ENCODE measurements around the gene LAMA3. TPM values are rescaled to one million over a fixed set of nuclear protein-coding genes. Genes with fewer than 3 reads are reported as not detected.

The LAMA3 gene
- polyA plus RNA-seq, 1 donor from 2014 or later, result 3.4 TPM

GRCh38 chr18:23822590-23823385 is 133.5 kb downstream of the LAMA3 start:
- H3K9ac ChIP-seq (ENCODE audit: low read length), result no peak overlapping the region
- H3F3A ChIP-seq (ENCODE audit: insufficient read depth, low read length, poor library complexity, severe bottlenecking), result no peaks in the 10 kb centered on the region
- H3K9me3 ChIP-seq (ENCODE audit: low read length), result no peaks in the 10 kb centered on the region
- H3K4me2 ChIP-seq (ENCODE audit: low read length), result no peak overlapping the region
- TF ChIP-seq SMC3 (conservative IDR thresholded peaks at IDR 0.05; ENCODE audit: poor library complexity) (no peak), REST (IDR thresholded peaks at IDR 0.05; ENCODE audit: borderline replicate concordance) (no peak), EP300 (conservative IDR thresholded peaks at IDR 0.05; ENCODE audit: poor library complexity, severe bottlenecking) (no peak), POLR2AphosphoS5 (IDR thresholded peaks at IDR 0.05) (no peak), TAF1 (IDR thresholded peaks at IDR 0.05; ENCODE audit: low read depth) (no peak)
- no peak overlapping the region for H3K27ac ChIP-seq (ENCODE audit: low read length)
- no peaks in the 10 kb centered on the region for H3K27me3 ChIP-seq (ENCODE audit: insufficient read depth, low read depth, low read length)
- no peaks in the 10 kb centered on the region for H4K20me1 ChIP-seq (ENCODE audit: insufficient read depth)
- H3K36me3 ChIP-seq (ENCODE audit: insufficient read depth, low read length), result no peaks in the 10 kb centered on the region
- H3K4me3 ChIP-seq (ENCODE audit: low read length), result no peak overlapping the region
- H3K9me2 ChIP-seq (ENCODE audit: insufficient read depth, low read length), result no peaks in the 10 kb centered on the region
- no peak overlapping the region for H2AFZ ChIP-seq (ENCODE audit: low read depth, low read length)
- no peaks in the 10 kb centered on the region for H3K79me2 ChIP-seq (replicated peaks; ENCODE audit: insufficient read depth, low read length)

DNA sequence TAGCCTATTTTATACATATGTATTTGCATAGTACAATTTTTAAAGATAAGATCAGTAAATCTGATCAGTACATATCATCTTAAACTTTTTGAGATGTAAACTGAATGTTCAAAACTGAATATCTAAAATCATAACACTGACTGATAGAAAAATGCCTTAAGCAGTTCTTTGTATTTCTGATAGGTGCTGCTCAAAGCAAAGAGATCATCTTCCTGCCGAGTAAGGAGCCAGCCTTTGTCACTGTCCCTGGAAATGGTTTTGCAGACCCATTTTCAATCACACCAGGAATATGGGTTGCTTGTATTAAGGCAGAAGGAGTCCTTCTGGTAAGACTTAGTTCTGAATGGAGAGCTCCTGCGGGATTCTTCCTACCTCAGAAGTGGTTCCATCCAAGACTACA is 135.0 kb downstream of the LAMA3 start:
- H3K27ac ChIP-seq (ENCODE audit: low read length), result no peak overlapping the region
- TF ChIP-seq SMC3 (conservative IDR thresholded peaks at IDR 0.05; ENCODE audit: poor library complexity) (peak; percentile 44), MXI1 (conservative IDR thresholded peaks at IDR 0.05; ENCODE audit: poor library complexity, severe bottlenecking) (no peak), RAD21 (conservative IDR thresholded peaks at IDR 0.05) (peak; percentile 53)
- TF ChIP-seq, protein P1, sequence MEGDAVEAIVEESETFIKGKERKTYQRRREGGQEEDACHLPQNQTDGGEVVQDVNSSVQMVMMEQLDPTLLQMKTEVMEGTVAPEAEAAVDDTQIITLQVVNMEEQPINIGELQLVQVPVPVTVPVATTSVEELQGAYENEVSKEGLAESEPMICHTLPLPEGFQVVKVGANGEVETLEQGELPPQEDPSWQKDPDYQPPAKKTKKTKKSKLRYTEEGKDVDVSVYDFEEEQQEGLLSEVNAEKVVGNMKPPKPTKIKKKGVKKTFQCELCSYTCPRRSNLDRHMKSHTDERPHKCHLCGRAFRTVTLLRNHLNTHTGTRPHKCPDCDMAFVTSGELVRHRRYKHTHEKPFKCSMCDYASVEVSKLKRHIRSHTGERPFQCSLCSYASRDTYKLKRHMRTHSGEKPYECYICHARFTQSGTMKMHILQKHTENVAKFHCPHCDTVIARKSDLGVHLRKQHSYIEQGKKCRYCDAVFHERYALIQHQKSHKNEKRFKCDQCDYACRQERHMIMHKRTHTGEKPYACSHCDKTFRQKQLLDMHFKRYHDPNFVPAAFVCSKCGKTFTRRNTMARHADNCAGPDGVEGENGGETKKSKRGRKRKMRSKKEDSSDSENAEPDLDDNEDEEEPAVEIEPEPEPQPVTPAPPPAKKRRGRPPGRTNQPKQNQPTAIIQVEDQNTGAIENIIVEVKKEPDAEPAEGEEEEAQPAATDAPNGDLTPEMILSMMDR (IDR thresholded peaks at IDR 0.05; ENCODE audit: poor library complexity, severe bottlenecking), result peak; percentile 43
- no peaks in the 10 kb centered on the region for H3K36me3 ChIP-seq (ENCODE audit: insufficient read depth, low read length)
- no peaks in the 10 kb centered on the region for H3K79me2 ChIP-seq (replicated peaks; ENCODE audit: insufficient read depth, low read length)
- H3K4me3 ChIP-seq (ENCODE audit: low read length), result no peak overlapping the region
- H3K27me3 ChIP-seq (ENCODE audit: insufficient read depth, low read depth, low read length), result no peaks in the 10 kb centered on the region
- H2AFZ ChIP-seq (ENCODE audit: low read depth, low read length), result no peak overlapping the region
- no peak overlapping the region for H3K4me2 ChIP-seq (ENCODE audit: low read length)
- no peaks in the 10 kb centered on the region for H4K20me1 ChIP-seq (ENCODE audit: insufficient read depth)
- no peaks in the 10 kb centered on the region for H3K9me3 ChIP-seq (ENCODE audit: low read length)
- no peaks in the 10 kb centered on the region for H3K9me2 ChIP-seq (ENCODE audit: insufficient read depth, low read length)
- no peak overlapping the region for H3K9ac ChIP-seq (ENCODE audit: low read length)
- H3F3A ChIP-seq (ENCODE audit: insufficient read depth, low read length, poor library complexity, severe bottlenecking), result no peaks in the 10 kb centered on the region

GRCh38 chr18:23824669-23825068 is 135.4 kb downstream of the LAMA3 start:
- no peaks in the 10 kb centered on the region for H3K36me3 ChIP-seq (ENCODE audit: insufficient read depth, low read length)
- H2AFZ ChIP-seq (ENCODE audit: low read depth, low read length), result no peak overlapping the region
- TF ChIP-seq, protein P1 (IDR thresholded peaks at IDR 0.05; ENCODE audit: poor library complexity, severe bottlenecking), result no peak
- TF ChIP-seq REST (IDR thresholded peaks at IDR 0.05; ENCODE audit: borderline replicate concordance) (no peak), EP300 (conservative IDR thresholded peaks at IDR 0.05; ENCODE audit: poor library complexity, severe bottlenecking) (no peak), RAD21 (conservative IDR thresholded peaks at IDR 0.05) (no peak), EZH2 (IDR thresholded peaks at IDR 0.05; ENCODE audit: borderline replicate concordance, insufficient read depth, low read length, poor library complexity, severe bottlenecking) (no peak), TAF1 (IDR thresholded peaks at IDR 0.05; ENCODE audit: low read depth) (no peak), MXI1 (conservative IDR thresholded peaks at IDR 0.05; ENCODE audit: poor library complexity, severe bottlenecking) (no peak), SMC3 (conservative IDR thresholded peaks at IDR 0.05; ENCODE audit: poor library complexity) (no peak), POLR2AphosphoS5 (IDR thresholded peaks at IDR 0.05) (no peak)
- H3K27ac ChIP-seq (ENCODE audit: low read length), result no peak overlapping the region
- no peaks in the 10 kb centered on the region for H3K79me2 ChIP-seq (replicated peaks; ENCODE audit: insufficient read depth, low read length)
- H3F3A ChIP-seq (ENCODE audit: insufficient read depth, low read length, poor library complexity, severe bottlenecking), result no peaks in the 10 kb centered on the region
- no peak overlapping the region for H3K4me3 ChIP-seq (ENCODE audit: low read length)
- H3K9ac ChIP-seq (ENCODE audit: low read length), result no peak overlapping the region
- no peaks in the 10 kb centered on the region for H3K27me3 ChIP-seq (ENCODE audit: insufficient read depth, low read depth, low read length)
- H3K9me2 ChIP-seq (ENCODE audit: insufficient read depth, low read length), result no peaks in the 10 kb centered on the region
- no peak overlapping the region for H3K4me2 ChIP-seq (ENCODE audit: low read length)
- H4K20me1 ChIP-seq (ENCODE audit: insufficient read depth), result no peaks in the 10 kb centered on the region
- H3K9me3 ChIP-seq (ENCODE audit: low read length), result no peaks in the 10 kb centered on the region
